ENCODE results near the gene ZC3HAV1L. TPM values are rescaled to one million over a fixed set of nuclear protein-coding genes. Genes with fewer than 3 reads are reported as not detected.

The ZC3HAV1L gene
- total and polyA plus RNA-seq, 2 of the 13 experiments (the other 11 are each of a cell fraction or from before 2014, with no cell fraction given) = 8.4 to 11.1 TPM

GRCh38 chr7:138980563-138981291, 55.1 kb downstream of the ZC3HAV1L start (continued):
- TF ChIP-seq ZKSCAN8 (CRISPR knock-in tag; IDR thresholded peaks at IDR 0.05; ENCODE audit: borderline replicate concordance) = no peak
- no peak for TF ChIP-seq PRMT3 (CRISPR knock-in tag; IDR thresholded peaks at IDR 0.05; ENCODE audit: borderline replicate concordance, low read depth)
- TF ChIP-seq PHB2 (IDR thresholded peaks at IDR 0.05; ENCODE audit: partially characterized antibody) = no peak
- no peak for TF ChIP-seq ZNF264 (CRISPR knock-in tag; IDR thresholded peaks at IDR 0.05)
- peak; percentile 53; the same call in 1 of the 2 replicates for TF ChIP-seq PHF21A (CRISPR knock-in tag; IDR thresholded peaks at IDR 0.05)
- no peak for TF ChIP-seq RERE (CRISPR knock-in tag; IDR thresholded peaks at IDR 0.05; ENCODE audit: low read depth)
- TF ChIP-seq, protein P1, sequence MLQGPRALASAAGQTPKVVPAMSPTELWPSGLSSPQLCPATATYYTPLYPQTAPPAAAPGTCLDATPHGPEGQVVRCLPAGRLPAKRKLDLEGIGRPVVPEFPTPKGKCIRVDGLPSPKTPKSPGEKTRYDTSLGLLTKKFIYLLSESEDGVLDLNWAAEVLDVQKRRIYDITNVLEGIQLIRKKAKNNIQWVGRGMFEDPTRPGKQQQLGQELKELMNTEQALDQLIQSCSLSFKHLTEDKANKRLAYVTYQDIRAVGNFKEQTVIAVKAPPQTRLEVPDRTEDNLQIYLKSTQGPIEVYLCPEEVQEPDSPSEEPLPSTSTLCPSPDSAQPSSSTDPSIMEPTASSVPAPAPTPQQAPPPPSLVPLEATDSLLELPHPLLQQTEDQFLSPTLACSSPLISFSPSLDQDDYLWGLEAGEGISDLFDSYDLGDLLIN (CRISPR knock-in tag; IDR thresholded peaks at IDR 0.05; ENCODE audit: borderline replicate concordance) = no peak
- TF ChIP-seq THAP11 (CRISPR knock-in tag; IDR thresholded peaks at IDR 0.05) = no peak
- no peak for TF ChIP-seq RFX3 (CRISPR knock-in tag; IDR thresholded peaks at IDR 0.05)
- TF ChIP-seq, protein P2, sequence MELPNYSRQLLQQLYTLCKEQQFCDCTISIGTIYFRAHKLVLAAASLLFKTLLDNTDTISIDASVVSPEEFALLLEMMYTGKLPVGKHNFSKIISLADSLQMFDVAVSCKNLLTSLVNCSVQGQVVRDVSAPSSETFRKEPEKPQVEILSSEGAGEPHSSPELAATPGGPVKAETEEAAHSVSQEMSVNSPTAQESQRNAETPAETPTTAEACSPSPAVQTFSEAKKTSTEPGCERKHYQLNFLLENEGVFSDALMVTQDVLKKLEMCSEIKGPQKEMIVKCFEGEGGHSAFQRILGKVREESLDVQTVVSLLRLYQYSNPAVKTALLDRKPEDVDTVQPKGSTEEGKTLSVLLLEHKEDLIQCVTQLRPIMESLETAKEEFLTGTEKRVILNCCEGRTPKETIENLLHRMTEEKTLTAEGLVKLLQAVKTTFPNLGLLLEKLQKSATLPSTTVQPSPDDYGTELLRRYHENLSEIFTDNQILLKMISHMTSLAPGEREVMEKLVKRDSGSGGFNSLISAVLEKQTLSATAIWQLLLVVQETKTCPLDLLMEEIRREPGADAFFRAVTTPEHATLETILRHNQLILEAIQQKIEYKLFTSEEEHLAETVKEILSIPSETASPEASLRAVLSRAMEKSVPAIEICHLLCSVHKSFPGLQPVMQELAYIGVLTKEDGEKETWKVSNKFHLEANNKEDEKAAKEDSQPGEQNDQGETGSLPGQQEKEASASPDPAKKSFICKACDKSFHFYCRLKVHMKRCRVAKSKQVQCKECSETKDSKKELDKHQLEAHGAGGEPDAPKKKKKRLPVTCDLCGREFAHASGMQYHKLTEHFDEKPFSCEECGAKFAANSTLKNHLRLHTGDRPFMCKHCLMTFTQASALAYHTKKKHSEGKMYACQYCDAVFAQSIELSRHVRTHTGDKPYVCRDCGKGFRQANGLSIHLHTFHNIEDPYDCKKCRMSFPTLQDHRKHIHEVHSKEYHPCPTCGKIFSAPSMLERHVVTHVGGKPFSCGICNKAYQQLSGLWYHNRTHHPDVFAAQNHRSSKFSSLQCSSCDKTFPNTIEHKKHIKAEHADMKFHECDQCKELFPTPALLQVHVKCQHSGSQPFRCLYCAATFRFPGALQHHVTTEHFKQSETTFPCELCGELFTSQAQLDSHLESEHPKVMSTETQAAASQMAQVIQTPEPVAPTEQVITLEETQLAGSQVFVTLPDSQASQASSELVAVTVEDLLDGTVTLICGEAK (IDR thresholded peaks at IDR 0.05) = no peak
- TF ChIP-seq, protein P2 (CRISPR knock-in tag; IDR thresholded peaks at IDR 0.05) = 0 out of 2 replicates have a peak, but pooled peaks have one; percentile 21
- no peak for TF ChIP-seq RFX5 (IDR thresholded peaks at IDR 0.05; ENCODE audit: low read depth, low read length)
- peak; percentile 60; the same call in 1 of the 2 replicates for TF ChIP-seq ZNF788 (CRISPR knock-in tag; IDR thresholded peaks at IDR 0.05; ENCODE audit: borderline replicate concordance)
- TF ChIP-seq ZNF550 (CRISPR knock-in tag; IDR thresholded peaks at IDR 0.05; ENCODE audit: borderline replicate concordance) = no peak

Data from HepG2 (cell line).